ENCODE data around the gene HOXB2. TPM values are rescaled to one million over a fixed set of nuclear protein-coding genes. Genes with fewer than 3 reads are reported as not detected.

The HOXB2 gene
- total RNA-seq, 1 donor from 2014 or later, result 46.6 TPM

DNA sequence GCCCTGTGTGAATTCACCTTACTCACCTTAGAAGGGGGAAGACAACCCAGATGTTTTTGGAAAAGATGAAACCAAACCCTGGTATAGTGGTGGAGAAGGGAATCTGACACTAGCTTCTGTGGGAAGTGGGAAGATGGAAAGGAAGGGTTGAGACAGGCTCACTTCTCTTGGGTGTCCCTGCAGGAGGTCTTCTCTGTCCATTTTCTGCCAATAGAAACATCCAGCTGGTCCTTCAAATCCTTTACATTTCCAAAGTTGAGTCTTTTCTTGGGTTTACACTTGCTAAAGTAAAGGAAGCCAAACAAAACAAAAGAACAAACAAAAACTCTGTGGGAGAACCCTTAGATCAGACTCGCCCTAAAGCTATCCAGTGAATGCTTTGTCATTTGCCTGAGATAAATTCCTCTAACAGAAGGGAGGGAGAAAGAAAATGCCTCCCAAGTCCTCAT, 24.3 kb downstream of the HOXB2 start:
- H3K27ac Mint-ChIP-seq, result peak overlapping the region; percentile 99
- no peaks in the 10 kb centered on the region for H3K36me3 Mint-ChIP-seq
- H3K27me3 Mint-ChIP-seq (ENCODE audit: low read depth), result no peaks in the 10 kb centered on the region
- no peaks in the 10 kb centered on the region for H3K9me3 Mint-ChIP-seq
- no peak for DNase-seq (ENCODE audit: low spot score in 2 of 2, unreplicated experiment in 2 of 2)
- H3K4me1 Mint-ChIP-seq, result peaks cover 70% of the 10 kb centered on the region
- TF ChIP-seq, protein P1, sequence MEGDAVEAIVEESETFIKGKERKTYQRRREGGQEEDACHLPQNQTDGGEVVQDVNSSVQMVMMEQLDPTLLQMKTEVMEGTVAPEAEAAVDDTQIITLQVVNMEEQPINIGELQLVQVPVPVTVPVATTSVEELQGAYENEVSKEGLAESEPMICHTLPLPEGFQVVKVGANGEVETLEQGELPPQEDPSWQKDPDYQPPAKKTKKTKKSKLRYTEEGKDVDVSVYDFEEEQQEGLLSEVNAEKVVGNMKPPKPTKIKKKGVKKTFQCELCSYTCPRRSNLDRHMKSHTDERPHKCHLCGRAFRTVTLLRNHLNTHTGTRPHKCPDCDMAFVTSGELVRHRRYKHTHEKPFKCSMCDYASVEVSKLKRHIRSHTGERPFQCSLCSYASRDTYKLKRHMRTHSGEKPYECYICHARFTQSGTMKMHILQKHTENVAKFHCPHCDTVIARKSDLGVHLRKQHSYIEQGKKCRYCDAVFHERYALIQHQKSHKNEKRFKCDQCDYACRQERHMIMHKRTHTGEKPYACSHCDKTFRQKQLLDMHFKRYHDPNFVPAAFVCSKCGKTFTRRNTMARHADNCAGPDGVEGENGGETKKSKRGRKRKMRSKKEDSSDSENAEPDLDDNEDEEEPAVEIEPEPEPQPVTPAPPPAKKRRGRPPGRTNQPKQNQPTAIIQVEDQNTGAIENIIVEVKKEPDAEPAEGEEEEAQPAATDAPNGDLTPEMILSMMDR (IDR thresholded peaks at IDR 0.05; ENCODE audit: unreplicated experiment), result no peak
- no peak overlapping the region for H3K4me3 Mint-ChIP-seq

DNA sequence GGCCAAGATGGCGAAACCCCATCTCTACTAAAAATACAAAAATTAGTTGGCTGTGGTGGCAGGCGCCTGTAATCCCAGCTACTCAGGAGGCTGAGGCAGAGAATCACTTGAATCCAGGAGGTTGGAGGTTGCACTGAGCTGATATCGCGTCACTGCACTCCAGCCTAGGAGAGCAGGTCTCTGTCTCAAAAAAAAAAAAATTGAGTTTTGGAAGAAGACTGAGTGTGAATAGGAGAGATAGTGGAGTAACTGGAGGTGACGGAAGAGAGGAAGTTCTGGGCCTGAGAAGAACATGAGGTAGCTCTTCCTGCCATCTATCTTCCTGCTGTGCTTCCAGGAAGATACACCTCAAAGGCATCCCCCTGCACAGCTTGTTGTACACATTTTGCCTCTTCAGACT, 25.5 kb downstream of the HOXB2 start:
- TF ChIP-seq, protein P1 (IDR thresholded peaks at IDR 0.05; ENCODE audit: unreplicated experiment), result no peak
- peaks cover 71% of the 10 kb centered on the region for H3K4me1 Mint-ChIP-seq
- no peaks in the 10 kb centered on the region for H3K27me3 Mint-ChIP-seq (ENCODE audit: low read depth)
- H3K4me3 Mint-ChIP-seq, result no peak overlapping the region
- DNase-seq (ENCODE audit: low spot score in 2 of 2, unreplicated experiment in 2 of 2), result no peak
- H3K36me3 Mint-ChIP-seq, result no peaks in the 10 kb centered on the region
- H3K9me3 Mint-ChIP-seq, result no peaks in the 10 kb centered on the region
- H3K27ac Mint-ChIP-seq, result peak overlapping the region; percentile 99

- no peak overlapping the region for H3K27ac Mint-ChIP-seq
- no peaks in the 10 kb centered on the region for H3K27me3 Mint-ChIP-seq (ENCODE audit: low read depth)
Measured at GRCh38 chr17:48517478-48517877, 27.4 kb downstream of the HOXB2 start.

GRCh38 chr17:48515925-48516900, 28.7 kb downstream of the HOXB2 start:
- no peak overlapping the region for H3K4me3 Mint-ChIP-seq
- no peak for DNase-seq (ENCODE audit: low spot score in 2 of 2, unreplicated experiment in 2 of 2)
- peak overlapping the region; percentile 77 for H3K27ac Mint-ChIP-seq
- H3K9me3 Mint-ChIP-seq, result no peaks in the 10 kb centered on the region
- no peaks in the 10 kb centered on the region for H3K27me3 Mint-ChIP-seq (ENCODE audit: low read depth)
- H3K4me1 Mint-ChIP-seq, result peaks cover 66% of the 10 kb centered on the region
- no peaks in the 10 kb centered on the region for H3K36me3 Mint-ChIP-seq
- TF ChIP-seq, protein P1 (IDR thresholded peaks at IDR 0.05; ENCODE audit: unreplicated experiment), result no peak

More at GRCh38 chr17:48517478-48517877, 27.4 kb downstream of the HOXB2 start:
- peaks cover 72% of the 10 kb centered on the region for H3K4me1 Mint-ChIP-seq
- no peak overlapping the region for H3K4me3 Mint-ChIP-seq
- H3K36me3 Mint-ChIP-seq, result no peaks in the 10 kb centered on the region
- DNase-seq (ENCODE audit: low spot score in 2 of 2, unreplicated experiment in 2 of 2), result no peak
- TF ChIP-seq, protein P1 (IDR thresholded peaks at IDR 0.05; ENCODE audit: unreplicated experiment), result no peak
- no peaks in the 10 kb centered on the region for H3K9me3 Mint-ChIP-seq

DNA sequence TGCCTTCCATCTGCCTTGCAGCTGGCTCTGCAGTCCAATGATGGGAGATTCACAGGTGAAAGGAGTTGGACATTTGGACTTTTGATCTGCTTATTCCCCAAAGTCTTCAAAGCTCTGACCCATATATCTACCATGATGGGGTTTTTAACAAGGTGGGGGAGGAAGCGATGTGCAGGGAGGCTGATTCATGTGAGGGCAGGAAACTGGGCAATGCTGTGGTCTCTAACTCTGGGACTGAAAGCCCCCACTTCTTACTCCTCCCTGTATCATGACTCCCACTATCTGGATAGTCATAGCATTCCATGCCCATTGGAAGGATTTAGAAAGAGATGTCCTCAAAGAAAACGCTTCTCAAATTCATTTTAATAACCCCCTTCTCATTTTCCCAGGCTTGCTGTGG, 30.4 kb downstream of the HOXB2 start:
- Mint-ChIP-seq H3K4me1 (peaks cover 52% of the 10 kb centered on the region), H3K27ac (peak overlapping the region; percentile 98), H3K4me3 (no peak overlapping the region), H3K9me3 (no peaks in the 10 kb centered on the region), H3K36me3 (no peaks in the 10 kb centered on the region), H3K27me3 (ENCODE audit: low read depth) (no peaks in the 10 kb centered on the region)
- no peak for DNase-seq (ENCODE audit: low spot score in 2 of 2, unreplicated experiment in 2 of 2)
- TF ChIP-seq, protein P1 (IDR thresholded peaks at IDR 0.05; ENCODE audit: unreplicated experiment), result no peak

All from mesothelial cell of epicardium (in vitro differentiated cells).